Mucosa of descending colon (tissue), 3 donors: ENCODE results near the gene PAQR5. TPM values are rescaled to one million over a fixed set of nuclear protein-coding genes. Genes with fewer than 3 reads are reported as not detected.
"Not testable (repeated sequence)": the region's sequence is repeated elsewhere in the genome, so short reads cannot be mapped to it uniquely, and the experiment has no call there.

Experiments
- ATAC-seq: fragments of 200-7000 bp; cut with Tn5 transposase; one replicate; pipeline ENCODE4 v1.9.1; 2020; ENCODE audit warnings: mild to moderate bottlenecking, moderate library complexity
- DNase-seq, 3 donors: peaks; one replicate each; pipeline ENCODE4 v3.0.0-alpha.2; 2020
- H3K36me3 ChIP-seq: fragments of 200-600 bp; one replicate; pipeline ENCODE4 v1.8.0; 2021; ENCODE audit warnings: low read depth, mild to moderate bottlenecking
- H3K4me1 ChIP-seq: fragments of 200-600 bp; one replicate; pipeline ENCODE4 v1.8.0; 2021; ENCODE audit warnings: low read depth, mild to moderate bottlenecking
- H3K4me3 ChIP-seq: fragments of 200-600 bp; one replicate; pipeline ENCODE4 v1.8.0; 2021; ENCODE audit warnings: mild to moderate bottlenecking
- H3K9me3 ChIP-seq: fragments of 200-600 bp; one replicate; pipeline ENCODE4 v1.8.0; 2021; ENCODE audit warnings: mild to moderate bottlenecking
- intact Hi-C, 2 donors: fragments of 100-400 bp; cut with DNase I in 1 of 2; cut with micrococcal nuclease in 1 of 2; formaldehyde crosslinking; loops; one replicate each; pipeline versions ENCODE4 v1.11.0 to v1.11.1; 2022; cut with DNase I, micrococcal nuclease
- total RNA-seq, 3 donors: library from RNA; stranded (reverse); fragmentation: NEBNext Ultra II Directional in 2 of 3; extraction: Animal tissue kit (Norgen Biotek cat#: 25700) in 2 of 3; gene quantifications; one replicate each; pipeline versions ENCODE4 v1.2.1 to v1.2.4, GENCODE V29; 2021 to 2023
- TF ChIP-seq, protein P1 (sequence below): fragments of 200-600 bp; IDR thresholded peaks from one replicate; pipeline ENCODE4 v1.8.0; 2022; ENCODE audit warnings: antibody characterized with exemption, mild to moderate bottlenecking
- donor health status: DM: no; HTN: no; CAD: no; lungs with moderate emphysema.
- donor health status: DM: no; HTN: no; CAD: no.
- donor health status: DM: no; HTN: yes; CAD: no.

PAQR5 gene
- total RNA-seq, 3 donors from 2014 or later = 27.7 to 82.6 (median 37.7) TPM

DNA sequence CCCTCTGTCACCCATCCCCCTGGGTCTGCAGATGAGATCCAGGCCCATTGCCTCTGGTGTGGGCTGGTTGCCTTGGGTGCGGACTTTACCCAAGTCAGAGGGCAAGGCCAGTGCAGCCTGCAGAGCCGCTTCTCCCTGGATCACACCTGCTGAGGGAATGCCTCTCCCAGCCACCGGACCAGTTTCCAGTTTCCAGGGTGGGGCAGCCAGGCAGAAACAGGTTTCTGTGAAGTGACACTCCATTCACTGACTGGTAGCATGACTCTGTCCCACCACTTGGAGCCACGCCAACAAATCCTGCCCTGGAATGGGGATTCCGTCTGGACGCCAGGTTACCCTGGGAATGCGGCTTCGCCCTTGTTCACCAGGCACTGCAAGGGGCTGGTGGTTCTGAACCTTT lies 30.0 kb downstream of the PAQR5 start:
- ATAC-seq (peak; percentile 98), DNase-seq (peak; percentile 92 to 94 (median 93))
- TF ChIP-seq, protein P1, sequence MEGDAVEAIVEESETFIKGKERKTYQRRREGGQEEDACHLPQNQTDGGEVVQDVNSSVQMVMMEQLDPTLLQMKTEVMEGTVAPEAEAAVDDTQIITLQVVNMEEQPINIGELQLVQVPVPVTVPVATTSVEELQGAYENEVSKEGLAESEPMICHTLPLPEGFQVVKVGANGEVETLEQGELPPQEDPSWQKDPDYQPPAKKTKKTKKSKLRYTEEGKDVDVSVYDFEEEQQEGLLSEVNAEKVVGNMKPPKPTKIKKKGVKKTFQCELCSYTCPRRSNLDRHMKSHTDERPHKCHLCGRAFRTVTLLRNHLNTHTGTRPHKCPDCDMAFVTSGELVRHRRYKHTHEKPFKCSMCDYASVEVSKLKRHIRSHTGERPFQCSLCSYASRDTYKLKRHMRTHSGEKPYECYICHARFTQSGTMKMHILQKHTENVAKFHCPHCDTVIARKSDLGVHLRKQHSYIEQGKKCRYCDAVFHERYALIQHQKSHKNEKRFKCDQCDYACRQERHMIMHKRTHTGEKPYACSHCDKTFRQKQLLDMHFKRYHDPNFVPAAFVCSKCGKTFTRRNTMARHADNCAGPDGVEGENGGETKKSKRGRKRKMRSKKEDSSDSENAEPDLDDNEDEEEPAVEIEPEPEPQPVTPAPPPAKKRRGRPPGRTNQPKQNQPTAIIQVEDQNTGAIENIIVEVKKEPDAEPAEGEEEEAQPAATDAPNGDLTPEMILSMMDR = no peak
- H3K4me3 ChIP-seq = no peak overlapping the region
- intact Hi-C loops = no loop called here
- H3K4me1 ChIP-seq = peaks cover 24% of the 10 kb centered on the region
- H3K36me3 ChIP-seq = no peaks in the 10 kb centered on the region
- no peaks in the 10 kb centered on the region for H3K9me3 ChIP-seq

DNA sequence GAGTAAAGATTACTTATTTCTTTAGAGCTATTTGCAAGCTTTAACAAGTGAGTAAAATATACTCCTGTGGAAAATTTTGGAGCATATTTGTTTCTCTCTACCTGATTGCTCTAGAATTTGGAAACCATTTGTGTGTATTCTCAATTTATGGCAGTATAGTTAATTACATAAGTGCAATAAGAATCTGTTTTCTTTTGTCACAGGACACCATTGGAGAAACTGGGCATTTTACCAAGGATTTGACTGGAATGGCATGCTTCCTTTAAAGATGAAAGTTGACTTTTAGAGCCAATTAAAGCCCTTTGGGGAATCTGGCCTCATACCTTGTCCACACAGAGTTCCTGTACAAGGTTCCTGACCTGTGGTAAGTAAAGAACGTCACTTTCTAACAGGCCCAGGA lies 38.4 kb downstream of the PAQR5 start:
- Histone ChIP-seq H3K9me3 (peaks cover 2% of the 10 kb centered on the region), H3K4me3 (no peak overlapping the region), H3K4me1 (no peaks in the 10 kb centered on the region), H3K36me3 (no peaks in the 10 kb centered on the region)
- DNase-seq = no peak
- no peak for ATAC-seq
- TF ChIP-seq, protein P1 = no peak
- intact Hi-C loops = no loop called here

DNA sequence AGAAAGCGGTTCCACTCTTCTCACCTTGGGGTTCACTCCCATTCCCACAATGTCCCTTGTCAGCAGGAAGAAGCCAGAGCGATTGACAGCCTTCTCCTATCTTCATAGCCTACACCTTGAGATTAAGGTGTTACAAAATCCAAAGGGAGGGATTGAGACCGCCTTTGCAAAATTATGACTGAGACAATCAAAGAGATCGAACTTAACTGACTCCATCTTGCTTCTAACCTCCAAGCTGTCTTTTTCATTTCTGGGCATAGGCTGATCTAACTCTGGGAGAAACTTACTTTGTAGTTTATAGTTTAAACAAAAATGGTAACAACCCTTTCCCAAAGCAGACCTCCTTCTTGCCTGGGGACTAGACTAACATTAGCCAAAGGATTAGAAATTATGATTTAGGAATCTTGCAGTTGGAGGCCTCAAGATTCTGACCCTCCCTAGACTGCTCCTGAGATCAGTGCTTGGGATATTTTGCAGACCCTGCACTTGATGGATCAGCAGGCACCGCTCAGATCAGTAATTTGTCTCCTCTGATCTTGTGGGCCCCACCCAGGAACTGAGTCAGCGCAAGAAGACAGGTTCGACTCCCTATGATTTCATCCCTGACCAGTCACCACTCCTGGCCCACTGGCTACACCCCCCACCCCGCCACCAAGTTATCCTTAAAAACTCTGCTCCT lies 40.0 kb downstream of the PAQR5 start:
- Histone ChIP-seq H3K36me3 (no peaks in the 10 kb centered on the region), H3K4me1 (no peaks in the 10 kb centered on the region), H3K4me3 (no peak overlapping the region), H3K9me3 (peaks cover 2% of the 10 kb centered on the region)
- no peak for DNase-seq
- intact Hi-C loops = no loop called here
- no peak for ATAC-seq
- TF ChIP-seq, protein P1 = no peak

DNA sequence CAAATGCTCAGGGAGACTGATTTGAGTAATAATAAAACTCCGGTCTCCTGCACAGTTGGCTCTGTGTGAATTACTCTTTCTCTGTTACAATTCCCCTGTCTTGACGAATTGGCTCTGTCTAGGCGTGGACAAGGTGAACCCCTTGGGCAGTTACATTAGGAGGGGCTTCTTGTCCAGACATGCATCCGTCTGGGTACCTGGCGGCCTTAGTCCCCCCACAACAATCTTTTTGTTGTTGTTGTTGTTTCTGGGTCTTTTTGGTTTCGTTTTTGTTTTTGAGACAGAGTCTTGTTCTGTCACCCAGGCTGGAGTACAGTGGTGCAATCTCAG lies 40.5 kb downstream of the PAQR5 start:
- ATAC-seq, H3K4me1 ChIP-seq, H3K4me3 ChIP-seq, H3K9me3 ChIP-seq, intact Hi-C loops, DNase-seq, H3K36me3 ChIP-seq: not testable (repeated sequence)

DNA sequence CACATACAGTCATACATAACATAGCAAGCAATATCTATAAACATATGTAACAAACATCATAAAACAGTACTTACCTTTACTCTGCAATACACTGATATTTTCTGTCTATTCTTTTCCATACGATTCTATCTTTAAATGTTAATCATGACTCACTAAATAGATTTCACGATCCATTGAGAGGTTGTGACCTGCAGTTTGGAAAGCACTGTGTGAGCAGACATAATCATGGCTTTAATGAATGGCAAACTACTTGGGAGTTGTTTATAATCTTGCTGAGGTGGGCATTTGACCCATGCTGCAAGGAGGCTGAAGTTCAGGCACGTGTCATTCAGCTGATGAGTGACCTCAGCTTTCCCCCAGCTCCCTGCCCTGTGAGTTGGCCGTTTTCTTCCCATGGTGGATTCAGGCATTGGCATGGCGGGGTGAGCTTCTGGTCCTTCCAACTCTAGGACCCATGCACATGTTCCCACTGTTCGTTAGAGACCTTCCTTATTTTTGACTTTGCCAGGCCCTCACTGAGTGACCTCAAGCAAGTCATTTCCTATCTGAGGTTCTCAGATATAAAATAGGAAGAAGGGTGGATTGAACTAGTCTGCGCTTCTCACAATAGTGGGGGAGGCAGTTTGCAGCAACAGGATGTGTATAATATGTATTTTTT lies 41.7 kb downstream of the PAQR5 start:
- intact Hi-C loops = no loop called here
- DNase-seq = no peak
- TF ChIP-seq, protein P1 = no peak
- H3K36me3 ChIP-seq = no peaks in the 10 kb centered on the region
- ATAC-seq = no peak
- H3K4me1 ChIP-seq = no peaks in the 10 kb centered on the region
- no peak overlapping the region for H3K4me3 ChIP-seq
- peaks cover 2% of the 10 kb centered on the region for H3K9me3 ChIP-seq

DNA sequence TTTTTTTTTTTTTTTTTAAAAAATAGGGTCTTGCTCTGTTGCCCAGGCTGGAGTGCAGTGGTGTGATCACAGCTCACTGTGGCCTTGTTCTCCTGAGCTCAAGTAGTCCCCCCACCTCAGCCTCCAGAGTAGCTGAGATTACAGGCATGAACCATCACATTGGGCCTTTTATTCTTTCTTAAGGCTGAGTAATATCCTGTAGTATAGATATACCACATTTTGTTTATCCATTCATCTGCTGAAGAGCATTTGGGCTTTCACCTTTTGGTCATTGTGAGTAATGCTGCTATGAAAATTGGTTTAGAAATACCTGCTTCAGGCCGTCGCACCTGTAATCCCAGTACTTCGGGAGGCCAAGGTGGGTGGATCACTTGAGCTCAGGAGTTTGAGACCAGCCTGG lies 42.6 kb downstream of the PAQR5 start:
- Histone ChIP-seq H3K36me3 (no peaks in the 10 kb centered on the region), H3K9me3 (peaks cover 2% of the 10 kb centered on the region), H3K4me3 (no peak overlapping the region), H3K4me1 (no peaks in the 10 kb centered on the region)
- DNase-seq (no peak), ATAC-seq (no peak)
- intact Hi-C loops = no loop called here
- TF ChIP-seq, protein P1 = no peak
